Breast epithelium (tissue), 4 donors: Measurements from ENCODE around the gene NRCAM. TPM values are rescaled to one million over a fixed set of nuclear protein-coding genes. Genes with fewer than 3 reads are reported as not detected.

ENCODE experiments used
- DNase-seq, 2 donors: peaks; one replicate each; pipeline ENCODE4 v3.0.0-alpha.2; 2019; ENCODE audit warnings: low spot score in 2 of 2
- H3K27ac ChIP-seq, 2 donors: fragments of 200-600 bp; sonication (generic) in 1 of 2; one replicate each; pipeline ENCODE4 v1.5.1; 2016 to 2019; ENCODE audit warnings: mild to moderate bottlenecking in 1 of 2
- H3K27me3 ChIP-seq, 2 donors: fragments of 200-600 bp; sonication (generic) in 1 of 2; one replicate each; pipeline versions ENCODE4 v1.5.1 to v1.6.0; 2017 to 2019; ENCODE audit warnings: control low read depth in 1 of 2, mild to moderate bottlenecking in 1 of 2
- H3K36me3 ChIP-seq: fragments of 200-600 bp; one replicate; pipeline ENCODE4 v1.5.1; 2019
- H3K4me1 ChIP-seq, 2 donors: fragments of 200-600 bp; sonication (generic); one replicate each; pipeline ENCODE4 v1.5.1; 2016 to 2019; ENCODE audit warnings: control low read depth in 1 of 2
- H3K4me3 ChIP-seq, 3 donors: fragments of 200-600 bp; sonication (generic); 1 replicate in 2 of 3; 2 replicates in 1 of 3; pipeline ENCODE4 v1.5.1; 2016 to 2019; ENCODE audit warnings: mild to moderate bottlenecking in 3 of 3, moderate library complexity in 2 of 3
- H3K9me3 ChIP-seq, 2 donors: fragments of 200-600 bp; sonication (generic) in 1 of 2; one replicate each; pipeline ENCODE4 v1.5.1; 2016 to 2019; ENCODE audit warnings: control low read depth in 1 of 2
- CTCF ChIP-seq, 3 donors: fragments of 450-650 bp; IDR thresholded peaks; one replicate each; pipeline ENCODE4 v1.5.1; 2016 to 2017; ENCODE audit warnings: antibody characterized with exemption in 3 of 3, mild to moderate bottlenecking in 3 of 3, moderate library complexity in 3 of 3
- POLR2A ChIP-seq: fragments of 450-650 bp; IDR thresholded peaks from one replicate; pipeline ENCODE4 v1.6.1; 2016; ENCODE audit warnings: antibody characterized with exemption, mild to moderate bottlenecking, moderate library complexity
- POLR2AphosphoS5 ChIP-seq, 3 donors: sonication (generic); formaldehyde crosslinking; IDR thresholded peaks; one replicate each; pipeline ENCODE4 v1.6.1; 2017; ENCODE audit warnings: antibody characterized with exemption in 3 of 3
- intact Hi-C: fragments of 100-400 bp; cut with DNase I; formaldehyde crosslinking; loops from one replicate; pipeline ENCODE4 v1.15.1; 2023; ENCODE audit warnings: low total_unique reads
- total RNA-seq, 3 donors: library from RNA; depleted of rRNA; stranded (reverse); fragments of >200 nt; gene quantifications; one replicate each; pipeline ENCODE4 v1.1.0, GENCODE V29; 2016

The NRCAM gene
- total RNA-seq, 3 donors from 2014 or later, result 3.3 to 62.4 (median 4.2) TPM

GRCh38 chr7:108294595-108294994, 161.6 kb downstream of the NRCAM start:
- Histone ChIP-seq H3K36me3 (no peaks in the 10 kb centered on the region), H3K4me1 (no peaks in the 10 kb centered on the region), H3K4me3 (no peak overlapping the region), H3K27me3 (no peaks in the 10 kb centered on the region), H3K9me3 (no peaks in the 10 kb centered on the region), H3K27ac (no peak overlapping the region)
- no peak for TF ChIP-seq CTCF (IDR thresholded peaks at IDR 0.05)
- TF ChIP-seq POLR2A, result no peak
- no peak for TF ChIP-seq POLR2AphosphoS5 (IDR thresholded peaks at IDR 0.05)
- no peak for DNase-seq
- intact Hi-C loops, result no loop called here

DNA sequence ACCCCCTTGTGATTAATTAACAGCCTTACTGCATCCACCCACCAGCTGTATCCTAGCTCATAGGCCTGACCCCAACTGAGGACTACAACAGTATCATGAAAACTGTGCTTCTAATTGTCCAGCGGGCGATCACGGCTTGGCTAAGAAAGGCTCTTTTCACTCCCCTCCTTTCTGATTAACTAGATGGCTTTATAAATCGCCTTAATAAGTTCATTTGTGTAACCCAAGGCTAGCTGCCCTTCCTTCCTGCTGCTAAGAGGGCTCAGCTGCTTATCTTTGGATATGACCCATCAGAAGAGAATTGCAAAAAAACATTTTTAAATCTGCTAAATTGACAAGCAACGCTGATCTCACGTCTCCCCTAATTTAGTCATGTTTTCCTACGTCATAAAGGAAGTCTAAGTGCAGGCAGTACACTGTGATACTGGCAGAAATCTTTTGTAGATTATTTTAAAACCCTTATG, 163.1 kb downstream of the NRCAM start:
- TF ChIP-seq POLR2AphosphoS5 (IDR thresholded peaks at IDR 0.05), result no peak
- TF ChIP-seq POLR2A, result no peak
- TF ChIP-seq CTCF (IDR thresholded peaks at IDR 0.05), result no peak
- no peaks in the 10 kb centered on the region for H3K36me3 ChIP-seq
- no peak overlapping the region for H3K4me3 ChIP-seq
- H3K9me3 ChIP-seq, result no peaks in the 10 kb centered on the region
- H3K27ac ChIP-seq, result no peak overlapping the region
- intact Hi-C loops, result no loop called here
- no peaks in the 10 kb centered on the region for H3K27me3 ChIP-seq
- no peaks in the 10 kb centered on the region for H3K4me1 ChIP-seq
- DNase-seq, result no peak

GRCh38 chr7:108292541-108292940, 163.7 kb downstream of the NRCAM start:
- intact Hi-C loops, result no loop called here
- no peak for TF ChIP-seq CTCF (IDR thresholded peaks at IDR 0.05)
- no peak for TF ChIP-seq POLR2AphosphoS5 (IDR thresholded peaks at IDR 0.05)
- no peak for TF ChIP-seq POLR2A
- Histone ChIP-seq H3K27ac (no peak overlapping the region), H3K9me3 (no peaks in the 10 kb centered on the region), H3K4me1 (no peaks in the 10 kb centered on the region), H3K27me3 (no peaks in the 10 kb centered on the region), H3K36me3 (no peaks in the 10 kb centered on the region), H3K4me3 (no peak overlapping the region)
- DNase-seq, result no peak

DNA sequence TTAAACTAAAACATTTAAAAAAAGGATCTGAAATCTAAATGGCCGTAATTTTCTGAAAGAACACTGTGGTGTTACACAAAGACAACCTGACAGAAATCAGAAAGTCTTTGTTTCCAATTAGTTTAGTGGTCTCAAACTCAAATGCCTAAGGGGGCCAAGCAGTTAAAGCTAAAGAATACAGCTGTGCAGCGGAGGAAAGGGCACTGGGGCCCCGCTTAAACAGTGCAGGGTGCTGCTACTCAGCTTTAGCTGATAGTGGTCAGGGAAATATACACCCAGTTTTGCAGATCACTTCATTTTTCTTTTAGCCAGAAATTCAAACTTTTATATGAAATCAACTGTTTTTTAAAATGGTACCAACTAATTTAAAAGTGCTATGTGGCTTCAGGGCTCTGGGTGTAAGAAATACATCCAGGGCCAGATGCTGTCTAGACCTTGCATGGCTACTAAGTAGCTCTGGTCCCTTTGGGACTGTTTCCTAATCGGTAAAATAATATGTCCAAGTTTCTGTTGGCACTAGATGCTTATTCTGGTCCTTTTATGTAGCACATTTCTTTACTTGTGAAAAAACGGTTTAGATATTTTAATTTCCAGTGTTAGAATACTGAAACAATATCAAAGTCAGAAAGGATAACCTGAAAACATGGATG, 164.3 kb downstream of the NRCAM start:
- no peak overlapping the region for H3K4me3 ChIP-seq
- intact Hi-C loops, result no loop called here
- no peaks in the 10 kb centered on the region for H3K27me3 ChIP-seq
- no peaks in the 10 kb centered on the region for H3K9me3 ChIP-seq
- no peaks in the 10 kb centered on the region for H3K4me1 ChIP-seq
- no peaks in the 10 kb centered on the region for H3K36me3 ChIP-seq
- H3K27ac ChIP-seq, result no peak overlapping the region
- no peak for DNase-seq
- no peak for TF ChIP-seq POLR2AphosphoS5 (IDR thresholded peaks at IDR 0.05)
- no peak for TF ChIP-seq POLR2A
- no peak for TF ChIP-seq CTCF (IDR thresholded peaks at IDR 0.05)

DNA sequence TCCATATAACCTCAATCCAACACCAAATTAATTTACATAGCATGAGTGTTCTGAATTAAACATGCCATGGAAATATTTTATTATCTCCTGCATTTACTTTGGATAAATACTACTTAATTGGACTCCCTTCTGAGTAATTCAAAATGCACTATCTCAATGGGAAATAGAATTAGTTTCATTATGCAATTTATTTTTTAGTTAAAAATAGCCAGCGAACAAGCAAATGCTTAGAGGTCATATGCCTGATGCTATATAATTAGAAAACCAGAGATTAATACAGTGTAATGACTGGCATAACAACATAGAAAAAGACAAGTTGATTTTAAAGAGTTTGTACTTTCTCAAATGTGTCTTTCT, 165.1 kb downstream of the NRCAM start:
- H3K27ac ChIP-seq, result no peak overlapping the region
- no peak for TF ChIP-seq POLR2AphosphoS5 (IDR thresholded peaks at IDR 0.05)
- TF ChIP-seq CTCF (IDR thresholded peaks at IDR 0.05), result no peak
- no peak for TF ChIP-seq POLR2A
- H3K9me3 ChIP-seq, result no peaks in the 10 kb centered on the region
- no peak for DNase-seq
- no peaks in the 10 kb centered on the region for H3K4me1 ChIP-seq
- no peak overlapping the region for H3K4me3 ChIP-seq
- intact Hi-C loops, result no loop called here
- H3K27me3 ChIP-seq, result no peaks in the 10 kb centered on the region
- no peaks in the 10 kb centered on the region for H3K36me3 ChIP-seq
